Measurements from ENCODE around the gene BPGM. TPM values are rescaled to one million over a fixed set of nuclear protein-coding genes. Genes with fewer than 3 reads are reported as not detected.

The BPGM gene
- total and polyA plus RNA-seq, 2 donors from 2014 or later: 21.2 to 53.5 TPM

DNA sequence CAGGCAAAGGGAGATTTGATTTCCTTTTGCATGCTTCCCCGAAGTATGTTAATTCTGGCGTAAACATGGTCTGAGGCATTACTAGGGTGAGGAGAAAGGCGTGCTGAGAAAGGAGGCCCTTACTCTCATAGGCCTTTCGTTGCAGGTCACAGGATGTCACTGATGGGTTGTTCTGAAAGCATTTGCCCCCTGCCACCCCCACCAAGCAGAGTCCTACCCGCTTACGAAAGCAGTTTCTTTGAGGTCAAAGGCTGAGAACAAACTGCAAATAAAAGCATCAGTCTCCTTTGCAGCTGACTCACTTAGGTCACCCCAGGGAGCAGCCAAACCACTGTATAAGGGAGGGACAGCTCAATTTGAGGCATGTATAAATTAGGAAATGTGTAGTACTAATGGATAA, 57.1 kb downstream of the BPGM start:
- H3K9ac ChIP-seq (ENCODE audit: low read length in 3 of 3): no peak overlapping the region
- H3K27me3 ChIP-seq (ENCODE audit: control insufficient read depth, insufficient read depth, low read length): no peaks in the 10 kb centered on the region
- TF ChIP-seq CTCF (IDR thresholded peaks at IDR 0.05; ENCODE audit: borderline replicate concordance, extremely low read depth, insufficient read depth): no peak
- peak overlapping the region; percentile 20 to 69 for H3K27ac ChIP-seq (ENCODE audit: low read depth in 2 of 2, low read length in 2 of 2)
- no peaks in the 10 kb centered on the region for H3K9me3 ChIP-seq (ENCODE audit: control insufficient read depth in 2 of 3, insufficient read depth in 1 of 3, low read length in 3 of 3)
- intact Hi-C loops (cut with DNase I): no loop called here
- H3K4me1 ChIP-seq (ENCODE audit: control insufficient read depth in 2 of 3, insufficient read depth in 2 of 3, low read depth in 1 of 3, low read length in 3 of 3): peaks cover 0 to 10% (median 8%) of the 10 kb centered on the region in 3 donors
- FAIRE-seq (no peak), DNase-seq (peak in 4 of 5 donors; percentile 29 to 85 (median 59))
- no peak overlapping the region for H3K4me3 ChIP-seq (ENCODE audit: low read length in 3 of 3)
- no peaks in the 10 kb centered on the region for H3K36me3 ChIP-seq (ENCODE audit: control insufficient read depth in 2 of 3, insufficient read depth in 3 of 3, low read length in 3 of 3)

DNA sequence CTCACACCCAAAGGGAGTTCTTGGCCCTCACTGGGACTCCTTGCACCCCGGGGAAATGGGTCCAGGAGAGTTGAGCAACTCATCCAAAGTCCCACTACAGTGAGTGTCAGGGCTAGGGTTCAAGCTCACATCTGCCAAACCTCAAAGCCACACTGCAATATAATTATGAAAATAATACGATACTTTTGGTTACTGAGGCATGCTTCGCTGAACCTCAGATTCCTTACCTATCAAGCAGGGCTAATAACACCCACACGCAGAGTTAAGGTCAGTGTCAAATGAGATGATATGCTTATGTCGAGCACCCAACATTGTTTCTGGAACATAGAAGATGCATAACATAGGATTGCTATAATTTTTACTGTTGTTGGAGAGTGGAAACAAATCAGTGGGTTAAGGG, 58.2 kb downstream of the BPGM start:
- Histone ChIP-seq H3K36me3 (ENCODE audit: control insufficient read depth in 2 of 3, insufficient read depth in 3 of 3, low read length in 3 of 3) (no peaks in the 10 kb centered on the region), H3K9ac (ENCODE audit: low read length in 3 of 3) (no peak overlapping the region), H3K4me3 (ENCODE audit: low read length in 3 of 3) (no peak overlapping the region), H3K4me1 (ENCODE audit: control insufficient read depth in 2 of 3, insufficient read depth in 2 of 3, low read depth in 1 of 3, low read length in 3 of 3) (peaks cover 0 to 10% (median 8%) of the 10 kb centered on the region in 3 donors), H3K27ac (ENCODE audit: low read depth in 2 of 2, low read length in 2 of 2) (peak overlapping the region; percentile 53 to 61), H3K27me3 (ENCODE audit: control insufficient read depth, insufficient read depth, low read length) (no peaks in the 10 kb centered on the region), H3K9me3 (ENCODE audit: control insufficient read depth in 2 of 3, insufficient read depth in 1 of 3, low read length in 3 of 3) (no peaks in the 10 kb centered on the region)
- intact Hi-C loops (cut with DNase I): no loop called here
- TF ChIP-seq CTCF (IDR thresholded peaks at IDR 0.05; ENCODE audit: borderline replicate concordance, extremely low read depth, insufficient read depth): no peak
- DNase-seq (no peak), FAIRE-seq (no peak)

DNA sequence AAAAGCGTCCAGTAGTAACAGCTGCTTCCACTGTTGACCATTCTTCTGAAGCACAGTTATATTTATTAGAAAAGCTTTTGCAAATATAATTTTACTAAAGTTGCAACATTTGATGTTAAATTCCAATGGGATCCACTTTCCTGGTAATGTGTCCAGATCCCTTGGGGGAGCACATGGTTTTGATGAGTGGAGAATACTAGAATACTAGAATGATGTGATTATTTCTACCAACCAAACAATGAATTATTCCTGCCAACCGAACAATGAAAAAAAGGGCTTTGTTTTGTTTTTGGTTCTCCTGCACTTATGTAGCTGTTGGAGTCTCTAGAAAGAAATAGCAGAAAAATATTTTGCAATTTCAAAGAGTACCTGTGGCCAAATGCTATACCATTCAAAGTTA, 59.1 kb downstream of the BPGM start:
- Histone ChIP-seq H3K9ac (ENCODE audit: low read length in 3 of 3) (no peak overlapping the region), H3K4me3 (ENCODE audit: low read length in 3 of 3) (no peak overlapping the region), H3K27me3 (ENCODE audit: control insufficient read depth, insufficient read depth, low read length) (no peaks in the 10 kb centered on the region), H3K4me1 (ENCODE audit: control insufficient read depth in 2 of 3, insufficient read depth in 2 of 3, low read depth in 1 of 3, low read length in 3 of 3) (peaks cover 0 to 11% (median 10%) of the 10 kb centered on the region in 3 donors), H3K36me3 (ENCODE audit: control insufficient read depth in 2 of 3, insufficient read depth in 3 of 3, low read length in 3 of 3) (no peaks in the 10 kb centered on the region), H3K9me3 (ENCODE audit: control insufficient read depth in 2 of 3, insufficient read depth in 1 of 3, low read length in 3 of 3) (no peaks in the 10 kb centered on the region), H3K27ac (ENCODE audit: low read depth in 2 of 2, low read length in 2 of 2) (no peak overlapping the region)
- no peak for DNase-seq
- intact Hi-C loops (cut with DNase I): no loop called here
- TF ChIP-seq CTCF (IDR thresholded peaks at IDR 0.05; ENCODE audit: borderline replicate concordance, extremely low read depth, insufficient read depth): no peak
- FAIRE-seq: no peak

- no peak for FAIRE-seq
Observed at GRCh38 chr7:134706468-134706867, 59.8 kb downstream of the BPGM start.

More at GRCh38 chr7:134706468-134706867, 59.8 kb downstream of the BPGM start:
- no peak for DNase-seq
- TF ChIP-seq CTCF (IDR thresholded peaks at IDR 0.05; ENCODE audit: borderline replicate concordance, extremely low read depth, insufficient read depth): no peak
- Histone ChIP-seq H3K27ac (ENCODE audit: low read depth in 2 of 2, low read length in 2 of 2) (no peak overlapping the region), H3K4me1 (ENCODE audit: control insufficient read depth in 2 of 3, insufficient read depth in 2 of 3, low read depth in 1 of 3, low read length in 3 of 3) (peaks cover 0 to 12% (median 10%) of the 10 kb centered on the region in 3 donors), H3K27me3 (ENCODE audit: control insufficient read depth, insufficient read depth, low read length) (no peaks in the 10 kb centered on the region), H3K4me3 (ENCODE audit: low read length in 3 of 3) (no peak overlapping the region), H3K36me3 (ENCODE audit: control insufficient read depth in 2 of 3, insufficient read depth in 3 of 3, low read length in 3 of 3) (no peaks in the 10 kb centered on the region), H3K9ac (ENCODE audit: low read length in 3 of 3) (no peak overlapping the region), H3K9me3 (ENCODE audit: control insufficient read depth in 2 of 3, insufficient read depth in 1 of 3, low read length in 3 of 3) (no peaks in the 10 kb centered on the region)
- intact Hi-C loops (cut with DNase I): no loop called here
